Esophagus muscularis mucosa (tissue), 4 donors: ENCODE results near the gene BTBD1. TPM values are rescaled to one million over a fixed set of nuclear protein-coding genes. Genes with fewer than 3 reads are reported as not detected.

Source experiments
- DNase-seq: peaks from one replicate; pipeline ENCODE4 v3.0.0-alpha.2; 2017; ENCODE audit errors: extremely low spot score
- H3K27ac ChIP-seq, 4 donors: fragments of 200-600 bp; sonication (generic); replicated peaks in 1 of 4; 1 replicate in 3 of 4; 2 replicates in 1 of 4; pipeline ENCODE4 v1.5.1; 2016 to 2019; ENCODE audit warnings: mild to moderate bottlenecking in 1 of 4
- H3K27me3 ChIP-seq, 4 donors: fragments of 200-600 bp; sonication (generic); one replicate each; pipeline versions ENCODE4 v1.5.1 to v1.6.0; 2016 to 2019
- H3K36me3 ChIP-seq, 4 donors: fragments of 200-600 bp; sonication (generic); one replicate each; pipeline ENCODE4 v1.5.1; 2016 to 2019
- H3K4me1 ChIP-seq, 4 donors: fragments of 200-600 bp; sonication (generic); one replicate each; pipeline ENCODE4 v1.5.1; 2016 to 2019
- H3K4me3 ChIP-seq, 4 donors: fragments of 200-600 bp; sonication (generic); 1 replicate in 2 of 4; 2 replicates in 2 of 4; pipeline ENCODE4 v1.5.1; 2016 to 2019; ENCODE audit warnings: mild to moderate bottlenecking in 4 of 4, moderate library complexity in 1 of 4
- H3K9me3 ChIP-seq, 4 donors: fragments of 200-600 bp; sonication (generic); 1 replicate in 3 of 4; 2 replicates in 1 of 4; pipeline ENCODE4 v1.5.1; 2016 to 2019
- EP300 ChIP-seq: sonication (generic); formaldehyde crosslinking; IDR thresholded peaks from one replicate; pipeline ENCODE4 v1.6.1; 2017; ENCODE audit warnings: antibody characterized with exemption
- POLR2A ChIP-seq: fragments of 450-650 bp; IDR thresholded peaks from one replicate; pipeline ENCODE4 v1.6.1; 2017; ENCODE audit warnings: antibody characterized with exemption, moderate library complexity, mild to moderate bottlenecking, low read depth
- POLR2AphosphoS5 ChIP-seq, 2 donors: sonication (generic); formaldehyde crosslinking; IDR thresholded peaks; one replicate each; pipeline ENCODE4 v1.6.1; 2017; ENCODE audit warnings: antibody characterized with exemption in 2 of 2
- WGBS: methylation state at CpG from one replicate; pipeline ENCODE4 v1.1.5; 2018; 5-methylcytosine and 5-hydroxymethylcytosine counted together
- intact Hi-C: fragments of 100-400 bp; cut with DNase I; formaldehyde crosslinking; loops from one replicate; pipeline ENCODE4 v1.15.1; 2023
- total RNA-seq, 4 donors: library from RNA; depleted of rRNA; stranded (reverse); fragments of >200 nt; gene quantifications; one replicate each; pipeline versions ENCODE4 v1.1.0 to v1.2.1, GENCODE V29; 2016
- TF ChIP-seq, protein P1 (sequence below), 3 experiments: fragments of 200-600 bp in 2 of 3; fragments of 450-650 bp in 1 of 3; sonication (generic) in 2 of 3; IDR thresholded peaks; one replicate each; pipeline ENCODE4 v1.5.1; 2017 to 2019; ENCODE audit warnings: antibody characterized with exemption in 3 of 3, mild to moderate bottlenecking in 2 of 3, moderate library complexity in 1 of 3

The BTBD1 gene
- total RNA-seq, 4 donors from 2014 or later: 53.2 to 69.6 (median 64.2) TPM

DNA sequence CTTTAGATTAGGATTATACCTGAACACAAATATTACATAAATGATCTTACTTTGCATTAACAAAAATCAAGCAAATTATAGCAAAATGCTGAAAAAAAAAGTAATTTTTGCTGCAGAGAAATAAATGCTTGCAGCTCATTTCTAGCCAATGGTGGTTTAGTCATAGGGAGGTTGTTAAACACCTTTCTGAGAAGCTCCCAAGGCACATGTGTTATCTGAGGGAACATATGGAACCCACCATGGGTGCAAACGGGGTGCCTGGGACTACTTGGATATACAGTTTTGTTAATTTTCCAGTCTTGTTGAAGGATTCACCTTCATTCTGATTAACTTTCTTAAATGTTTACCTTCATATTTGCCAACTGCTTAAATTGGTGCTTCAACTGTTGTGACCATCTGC is 90.0 kb downstream of the BTBD1 start:
- intact Hi-C loops: no loop called here
- 80% methylated on average over 1 of the region's 1 CpG for WGBS
- no peak overlapping the region for H3K27ac ChIP-seq
- TF ChIP-seq POLR2A (no peak), POLR2AphosphoS5 (IDR thresholded peaks at IDR 0.05) (no peak), EP300 (no peak)
- TF ChIP-seq, protein P1, sequence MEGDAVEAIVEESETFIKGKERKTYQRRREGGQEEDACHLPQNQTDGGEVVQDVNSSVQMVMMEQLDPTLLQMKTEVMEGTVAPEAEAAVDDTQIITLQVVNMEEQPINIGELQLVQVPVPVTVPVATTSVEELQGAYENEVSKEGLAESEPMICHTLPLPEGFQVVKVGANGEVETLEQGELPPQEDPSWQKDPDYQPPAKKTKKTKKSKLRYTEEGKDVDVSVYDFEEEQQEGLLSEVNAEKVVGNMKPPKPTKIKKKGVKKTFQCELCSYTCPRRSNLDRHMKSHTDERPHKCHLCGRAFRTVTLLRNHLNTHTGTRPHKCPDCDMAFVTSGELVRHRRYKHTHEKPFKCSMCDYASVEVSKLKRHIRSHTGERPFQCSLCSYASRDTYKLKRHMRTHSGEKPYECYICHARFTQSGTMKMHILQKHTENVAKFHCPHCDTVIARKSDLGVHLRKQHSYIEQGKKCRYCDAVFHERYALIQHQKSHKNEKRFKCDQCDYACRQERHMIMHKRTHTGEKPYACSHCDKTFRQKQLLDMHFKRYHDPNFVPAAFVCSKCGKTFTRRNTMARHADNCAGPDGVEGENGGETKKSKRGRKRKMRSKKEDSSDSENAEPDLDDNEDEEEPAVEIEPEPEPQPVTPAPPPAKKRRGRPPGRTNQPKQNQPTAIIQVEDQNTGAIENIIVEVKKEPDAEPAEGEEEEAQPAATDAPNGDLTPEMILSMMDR (IDR thresholded peaks at IDR 0.05): no peak
- H3K9me3 ChIP-seq: no peaks in the 10 kb centered on the region
- no peaks in the 10 kb centered on the region for H3K4me1 ChIP-seq
- no peaks in the 10 kb centered on the region for H3K27me3 ChIP-seq
- no peak for DNase-seq
- H3K4me3 ChIP-seq: no peak overlapping the region
- H3K36me3 ChIP-seq: no peaks in the 10 kb centered on the region

DNA sequence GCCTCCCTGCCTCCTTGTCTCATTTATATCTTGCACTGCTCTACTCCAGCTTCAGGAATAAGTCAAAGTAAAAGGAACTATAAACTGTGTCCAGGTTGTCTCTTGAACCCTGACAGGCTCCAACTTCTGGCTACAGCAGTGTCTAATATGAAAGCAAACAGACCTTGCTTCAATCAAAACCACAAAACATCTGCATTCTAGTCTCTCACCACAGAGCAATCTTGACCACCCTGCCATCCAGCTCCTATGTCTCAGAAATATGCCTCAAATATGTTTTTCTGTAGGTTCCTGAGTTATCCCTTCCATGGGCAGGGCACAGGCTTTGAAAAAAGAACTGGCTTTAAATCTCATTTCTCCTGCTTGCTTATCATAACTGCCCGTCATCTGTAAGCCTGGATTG is 94.1 kb downstream of the BTBD1 start:
- DNase-seq: no peak
- no peak for TF ChIP-seq EP300
- no peak for TF ChIP-seq POLR2AphosphoS5 (IDR thresholded peaks at IDR 0.05)
- TF ChIP-seq POLR2A: no peak
- TF ChIP-seq, protein P1 (IDR thresholded peaks at IDR 0.05): no peak
- no peaks in the 10 kb centered on the region for H3K27me3 ChIP-seq
- no peak overlapping the region for H3K27ac ChIP-seq
- H3K36me3 ChIP-seq: no peaks in the 10 kb centered on the region
- intact Hi-C loops: no loop called here
- WGBS: 91% methylated on average over 1 of the region's 1 CpG
- H3K9me3 ChIP-seq: no peaks in the 10 kb centered on the region
- H3K4me3 ChIP-seq: no peak overlapping the region
- H3K4me1 ChIP-seq: peaks cover 0 to 10% (median 0%) of the 10 kb centered on the region in 4 donors

DNA sequence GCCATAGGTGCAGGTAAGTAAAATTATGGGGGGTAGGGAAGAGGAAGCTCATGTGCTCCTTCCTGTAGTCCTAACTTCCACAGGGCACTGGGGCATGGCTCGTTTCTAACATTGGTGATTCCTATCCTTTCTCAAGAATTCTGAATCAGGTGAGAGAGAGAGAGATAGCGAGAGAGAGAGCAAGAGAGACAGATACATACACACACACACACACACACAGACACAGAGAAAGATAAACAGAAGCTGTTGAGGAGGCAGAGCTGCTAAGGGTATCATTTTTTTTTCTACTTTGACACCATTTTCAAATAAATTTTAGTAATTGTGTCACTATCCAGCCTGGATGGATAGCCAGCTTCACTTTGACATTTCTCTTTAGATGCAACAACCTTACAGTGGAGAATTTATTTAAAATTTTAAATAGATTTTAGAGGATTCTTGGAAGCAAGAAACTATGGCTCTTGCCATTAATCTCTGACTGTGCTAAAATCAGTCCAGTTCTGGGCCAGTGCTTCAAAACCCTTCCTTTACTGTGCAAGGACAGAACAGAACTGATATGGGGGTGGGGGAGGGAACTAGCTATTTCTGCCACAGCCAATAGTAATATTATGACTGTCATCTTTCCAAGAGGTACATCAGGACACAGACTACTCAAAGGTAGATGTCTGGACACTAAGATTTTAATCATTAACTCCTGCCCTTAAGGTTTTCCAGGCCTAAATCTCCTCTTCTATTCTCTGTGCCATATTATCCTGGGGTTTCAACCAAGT is 95.7 kb downstream of the BTBD1 start:
- Histone ChIP-seq H3K36me3 (no peaks in the 10 kb centered on the region), H3K27ac (no peak overlapping the region), H3K27me3 (no peaks in the 10 kb centered on the region), H3K4me1 (peaks cover 0 to 10% (median 0%) of the 10 kb centered on the region in 4 donors), H3K4me3 (no peak overlapping the region), H3K9me3 (no peaks in the 10 kb centered on the region)
- no peak for TF ChIP-seq POLR2AphosphoS5 (IDR thresholded peaks at IDR 0.05)
- TF ChIP-seq, protein P1 (IDR thresholded peaks at IDR 0.05): no peak
- intact Hi-C loops: no loop called here
- no peak for DNase-seq
- 75% methylated on average over 2 of the region's 2 CpGs for WGBS

DNA sequence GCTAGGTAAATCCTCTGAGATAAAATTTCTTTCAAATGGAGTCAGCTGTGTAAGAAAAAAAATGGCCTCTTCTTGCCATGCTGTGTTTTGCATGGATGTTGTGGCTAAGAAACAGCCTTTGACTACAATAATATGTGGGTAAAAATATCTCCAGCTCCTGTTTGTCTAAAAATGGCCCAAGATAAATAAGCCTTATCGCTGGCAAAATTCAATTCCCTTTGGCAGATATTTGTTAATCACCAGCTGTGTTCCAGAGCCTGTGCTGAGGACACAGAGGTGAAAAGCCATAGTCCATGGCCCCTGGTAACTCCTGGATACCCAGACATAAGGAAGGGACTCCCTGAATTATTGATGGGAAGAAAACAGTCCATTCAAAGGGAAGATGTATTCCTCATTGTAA is 96.4 kb downstream of the BTBD1 start:
- Histone ChIP-seq H3K27ac (no peak overlapping the region), H3K27me3 (no peaks in the 10 kb centered on the region), H3K36me3 (no peaks in the 10 kb centered on the region), H3K4me3 (no peak overlapping the region), H3K4me1 (peaks cover 0 to 10% (median 0%) of the 10 kb centered on the region in 4 donors), H3K9me3 (no peaks in the 10 kb centered on the region)
- no peak for DNase-seq
- TF ChIP-seq, protein P1 (IDR thresholded peaks at IDR 0.05): no peak
- TF ChIP-seq POLR2A (no peak), EP300 (no peak), POLR2AphosphoS5 (IDR thresholded peaks at IDR 0.05) (no peak)
- WGBS: 41% methylated on average over 1 of the region's 1 CpG
- intact Hi-C loops: no loop called here
